ENCODE results near the gene SP140L.

DNA sequence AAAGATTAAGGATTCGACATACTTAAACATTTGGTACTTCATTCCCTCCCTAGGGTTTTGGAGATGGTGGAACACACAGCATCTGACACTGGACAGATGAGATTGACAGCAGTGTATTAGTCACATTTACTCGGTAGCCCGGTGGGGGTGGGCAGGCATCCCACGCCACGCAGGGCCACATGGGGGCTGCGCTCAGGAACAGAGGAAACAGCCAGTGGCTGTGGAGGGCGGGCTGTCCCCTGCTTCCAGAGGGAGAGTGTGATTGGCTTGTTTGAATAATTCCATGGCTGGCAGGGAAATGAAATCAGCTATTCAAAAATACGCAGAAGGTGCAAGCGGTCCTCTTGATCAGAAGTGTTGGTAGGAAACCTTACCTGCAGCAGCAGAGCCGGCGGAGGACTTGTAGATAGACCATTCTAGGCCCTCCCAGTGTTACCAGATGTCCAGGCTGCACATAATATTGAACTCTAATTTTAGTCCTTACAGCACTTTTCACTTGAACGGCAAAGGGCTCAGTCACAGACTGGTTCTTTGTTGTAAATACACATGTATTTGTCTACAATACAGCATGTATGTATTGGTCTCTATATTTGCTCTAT, 18.5 kb upstream of the SP140L start:
- TF ChIP-seq CTCF (IDR thresholded peaks at IDR 0.05) (no peak), FOXJ3 (CRISPR knock-in tag; IDR thresholded peaks at IDR 0.05) (no peak)

All from SK-N-SH (cell line).